H1 (cell line): Measurements from ENCODE around the gene STXBP2. TPM values are rescaled to one million over a fixed set of nuclear protein-coding genes. Genes with fewer than 3 reads are reported as not detected.

Experiments used
- CTCF ChIA-PET: fragments of 300-600 bp; sonication (Branson Sonifier 250); formaldehyde crosslinking; loops from one replicate; lab custom pipeline; 2021; ENCODE audit not compliant: partially characterized antibody; lab: Charles Lee
- POLR2A ChIA-PET: fragments of 300-600 bp; sonication (Branson Sonifier 250); formaldehyde crosslinking; loops from one replicate; lab custom pipeline; 2021; ENCODE audit warnings: inconsistent platforms; ENCODE audit not compliant: partially characterized antibody; lab: Charles Lee
- DNase-seq, 2 experiments: peaks; one replicate each; pipeline versions ENCODE4 v3.0.0 to v3.0.0-alpha.2; 2010 to 2022; ENCODE audit warnings: low spot score in 2 of 2, low read depth in 1 of 2, mixed read lengths in 1 of 2
- FAIRE-seq: peaks from 2 replicates; lab custom pipeline; 2011; peaks lifted over from hg19 to GRCh38; lab: Jason Lieb, UNC
- H2AFZ ChIP-seq: 2 replicates; pipeline ENCODE4 v1.8.1; 2012; ENCODE audit warnings: low read length, inconsistent platforms
- H2AK5ac ChIP-seq: 2 replicates; pipeline ENCODE4 v1.6.1; 2013; ENCODE audit warnings: low read depth, low read length
- H2BK120ac ChIP-seq: replicated peaks from 2 replicates; pipeline ENCODE3; 2013; ENCODE audit warnings: low read depth, low read length, inconsistent platforms
- H2BK12ac ChIP-seq: 2 replicates; pipeline ENCODE4 v1.6.1; 2013; ENCODE audit warnings: low read depth, low read length
- H2BK15ac ChIP-seq: 2 replicates; pipeline ENCODE4 v1.6.1; 2013; ENCODE audit warnings: low read length
- H2BK20ac ChIP-seq: 2 replicates; pipeline ENCODE4 v1.6.1; 2013; ENCODE audit warnings: low read length
- H2BK5ac ChIP-seq: 2 replicates; pipeline ENCODE4 v1.6.1; 2013; ENCODE audit warnings: low read depth, low read length
- H3K14ac ChIP-seq: 2 replicates; pipeline ENCODE4 v1.6.1; 2013; ENCODE audit warnings: inconsistent platforms; ENCODE audit not compliant: insufficient read length
- H3K18ac ChIP-seq: 2 replicates; pipeline ENCODE4 v1.6.1; 2013; ENCODE audit warnings: low read length; ENCODE audit errors: extremely low read depth
- H3K23ac ChIP-seq: 2 replicates; pipeline ENCODE4 v1.6.1; 2013; ENCODE audit warnings: inconsistent platforms; ENCODE audit not compliant: insufficient read length
- H3K23me2 ChIP-seq: 2 replicates; pipeline ENCODE4 v1.6.1; 2013; ENCODE audit warnings: low read depth, low read length
- H3K27ac ChIP-seq: 2 replicates; pipeline ENCODE4 v1.6.1; 2011; ENCODE audit warnings: low read depth, low read length, inconsistent platforms
- H3K27me3 ChIP-seq, 4 experiments: replicated peaks in 1 of 4; 1 replicate in 1 of 4; 2 replicates in 3 of 4; pipeline versions ENCODE4 v1.6.1 to v1.8.1; 2011 to 2013; ENCODE audit warnings: low read length in 3 of 4, mild to moderate bottlenecking in 3 of 4, inconsistent platforms in 2 of 4, mixed read lengths in 2 of 4, moderate library complexity in 1 of 4; ENCODE audit not compliant: control insufficient read depth in 3 of 4, insufficient read depth in 3 of 4; ENCODE audit errors: extremely low read depth in 1 of 4
- H3K36me3 ChIP-seq, 4 experiments: 2 replicates each; pipeline versions ENCODE4 v1.6.1 to v1.8.1; 2011 to 2013; ENCODE audit warnings: mild to moderate bottlenecking in 4 of 4, low read length in 3 of 4, moderate library complexity in 2 of 4, control low read depth in 1 of 4, inconsistent platforms in 1 of 4; ENCODE audit not compliant: insufficient read depth in 4 of 4, control insufficient read depth in 2 of 4
- H3K4ac ChIP-seq: replicated peaks from 2 replicates; pipeline ENCODE3; 2013; ENCODE audit warnings: low read length, low read depth, mixed read lengths, inconsistent platforms; ENCODE audit not compliant: insufficient read length
- H3K4me1 ChIP-seq, 4 experiments: replicated peaks in 1 of 4; 1 replicate in 1 of 4; 2 replicates in 3 of 4; pipeline versions ENCODE4 v1.6.1 to v1.8.1; 2011 to 2013; ENCODE audit warnings: low read length in 3 of 4, inconsistent platforms in 2 of 4, mixed read lengths in 1 of 4; ENCODE audit not compliant: insufficient read depth in 4 of 4, control insufficient read depth in 3 of 4
- H3K4me2 ChIP-seq, 2 experiments: 2 replicates each; pipeline versions ENCODE4 v1.6.1 to v1.8.1; 2011 to 2013; ENCODE audit warnings: low read depth in 2 of 2, low read length in 2 of 2, control low read depth in 1 of 2, inconsistent platforms in 1 of 2, mild to moderate bottlenecking in 1 of 2; ENCODE audit not compliant: insufficient read depth in 1 of 2
- H3K4me3 ChIP-seq, 4 experiments: fragments of 200-600, 300-600 bp in 1 of 4; sonication (generic), shearing (Covaris generic), sonication (Bioruptor Twin) in 1 of 4; 2 replicates each; pipeline versions ENCODE4 v1.5.1 to v1.8.1; 2011 to 2016; ENCODE audit warnings: low read length in 4 of 4, low read depth in 3 of 4, control low read depth in 2 of 4, inconsistent platforms in 2 of 4, mild to moderate bottlenecking in 2 of 4, mixed read lengths in 1 of 4, moderate library complexity in 1 of 4; ENCODE audit not compliant: insufficient read depth in 2 of 4; ENCODE audit errors: extremely low read depth in 1 of 4
- H3K56ac ChIP-seq: replicated peaks from 2 replicates; pipeline ENCODE3; 2013; ENCODE audit warnings: low read depth, mild to moderate bottlenecking, mixed read lengths, low read length, inconsistent platforms; ENCODE audit not compliant: insufficient read length
- H3K79me1 ChIP-seq: 2 replicates; pipeline ENCODE4 v1.6.1; 2013; ENCODE audit warnings: low read depth, low read length, control low read depth
- H3K79me2 ChIP-seq, 2 experiments: 2 replicates each; pipeline versions ENCODE4 v1.6.1 to v1.8.1; 2012 to 2013; ENCODE audit warnings: low read length in 2 of 2, mild to moderate bottlenecking in 2 of 2, inconsistent platforms in 1 of 2; ENCODE audit not compliant: insufficient read depth in 2 of 2, control insufficient read depth in 1 of 2
- H3K9ac ChIP-seq, 4 experiments: replicated peaks in 1 of 4; 1 replicate in 1 of 4; 2 replicates in 3 of 4; pipeline versions ENCODE4 v1.6.1 to v1.8.1; 2011 to 2013; ENCODE audit warnings: low read depth in 3 of 4, low read length in 3 of 4, control low read depth in 2 of 4, mild to moderate bottlenecking in 2 of 4, moderate library complexity in 2 of 4, inconsistent platforms in 1 of 4; ENCODE audit errors: extremely low read depth in 1 of 4
- H3K9me3 ChIP-seq, 2 experiments: 2 replicates each; pipeline versions ENCODE4 v1.6.1 to v1.8.1; 2012 to 2013; ENCODE audit warnings: mild to moderate bottlenecking in 2 of 2, moderate library complexity in 2 of 2, control low read depth in 1 of 2, inconsistent platforms in 1 of 2, low read depth in 1 of 2, low read length in 1 of 2, mixed read lengths in 1 of 2; ENCODE audit not compliant: insufficient read depth in 2 of 2
- H4K20me1 ChIP-seq, 2 experiments: replicated peaks in 1 of 2; 2 replicates each; pipeline versions ENCODE3 to v1.8.1; 2011 to 2013; ENCODE audit warnings: inconsistent platforms in 2 of 2, low read length in 2 of 2, mild to moderate bottlenecking in 1 of 2; ENCODE audit not compliant: insufficient read depth in 2 of 2, control insufficient read depth in 1 of 2
- H4K5ac ChIP-seq: 2 replicates; pipeline ENCODE4 v1.6.1; 2013; ENCODE audit warnings: low read length, low read depth, mixed read lengths, inconsistent platforms; ENCODE audit not compliant: insufficient read length
- H4K8ac ChIP-seq: 2 replicates; pipeline ENCODE4 v1.8.0; 2013; ENCODE audit warnings: mild to moderate bottlenecking, moderate library complexity, low read length, inconsistent platforms; ENCODE audit not compliant: insufficient read depth; ENCODE audit errors: extremely low read depth
- H4K91ac ChIP-seq: replicated peaks from 2 replicates; pipeline ENCODE3; 2013; ENCODE audit warnings: low read length, mixed read lengths, inconsistent platforms; ENCODE audit not compliant: insufficient read length
- BACH1 ChIP-seq: IDR thresholded peaks from 2 replicates; pipeline ENCODE4 v1.6.1; 2012; ENCODE audit warnings: low read length, improper control_type of control experiment
- EGR1 ChIP-seq: IDR thresholded peaks from 2 replicates; pipeline ENCODE4 v1.6.1; 2011; ENCODE audit warnings: low read depth, low read length, borderline replicate concordance
- EP300 ChIP-seq, 2 experiments: IDR thresholded peaks; 1 replicate in 1 of 2; 2 replicates in 1 of 2; pipeline ENCODE4 v1.6.1; 2011 to 2012; ENCODE audit warnings: low read depth in 2 of 2, low read length in 2 of 2, mild to moderate bottlenecking in 2 of 2, borderline replicate concordance in 1 of 2, inconsistent platforms in 1 of 2, moderate library complexity in 1 of 2
- JUND ChIP-seq: IDR thresholded peaks from 2 replicates; pipeline ENCODE4 v1.6.1; 2011; ENCODE audit warnings: mild to moderate bottlenecking, improper control_type of control experiment, low read length
- KDM5A ChIP-seq: fragments of 200-600 bp; IDR thresholded peaks from 2 replicates; pipeline ENCODE4 v1.7.1; 2012; ENCODE audit warnings: mild to moderate bottlenecking, low read length, inconsistent platforms, mixed read lengths
- PHF8 ChIP-seq: fragments of 200-600 bp; sonication (generic); conservative IDR thresholded peaks from 2 replicates; pipeline ENCODE4 v1.7.1; 2012; ENCODE audit warnings: low read depth, mild to moderate bottlenecking, inconsistent platforms, low read length, moderate library complexity
- POLR2A ChIP-seq, 2 experiments: IDR thresholded peaks; 1 replicate in 1 of 2; 2 replicates in 1 of 2; pipeline ENCODE4 v1.6.1; 2011; ENCODE audit warnings: low read depth in 2 of 2, low read length in 2 of 2, mild to moderate bottlenecking in 2 of 2; ENCODE audit errors: control extremely low read depth in 1 of 2
- SIN3A ChIP-seq, 2 experiments: IDR thresholded peaks in 1 of 2; conservative IDR thresholded peaks in 1 of 2; 2 replicates each; pipeline ENCODE4 v1.6.1; 2011 to 2012; ENCODE audit warnings: low read length in 2 of 2, improper control_type of control experiment in 1 of 2, low read depth in 1 of 2, mild to moderate bottlenecking in 1 of 2
- USF2 ChIP-seq: IDR thresholded peaks from 2 replicates; pipeline ENCODE4 v1.6.1; 2011; ENCODE audit warnings: low read length, improper control_type of control experiment
- WGBS, 2 experiments: shearing (Covaris generic) in 1 of 2; methylation state at CpG; one replicate each; pipeline versions ENCODE4 v1.1.6 to v1.1.7; 2013 to 2015; ENCODE audit warnings: low lambda C conversion rate in 2 of 2, mixed read lengths in 2 of 2, inconsistent platforms in 1 of 2, low coverage in 1 of 2, missing lambda C conversion rate in 1 of 2; ENCODE audit not compliant: insufficient replicate concordance in 2 of 2, insufficient coverage in 1 of 2, insufficient read length in 1 of 2; ENCODE audit errors: extremely low coverage in 1 of 2, missing lambda C conversion rate in 1 of 2; 5-methylcytosine and 5-hydroxymethylcytosine counted together
- polyA plus RNA-seq, 7 experiments: library from polyadenylated mRNA; depleted of rRNA in 3 of 7; stranded (reverse) in 5 of 7; unstranded in 2 of 7; fragments of >200 nt in 5 of 7; fragments of 200-250 nt in 2 of 7; gene quantifications; 1 replicate in 5 of 7; 2 replicates in 1 of 7; 4 replicates in 1 of 7; pipeline versions ENCODE4 v1.2.1 to v1.2.3, GENCODE V29; 2011 to 2013; ENCODE audit warnings: missing spikeins in 2 of 7, mixed read lengths in 2 of 7
- total RNA-seq: library from RNA; stranded (reverse); fragmentation: NEBNext Ultra II Directional; extraction: Animal tissue kit (Norgen Biotek cat#: 25700); gene quantifications from 2 replicates; pipeline ENCODE4 v1.2.1, GENCODE V29; 2021
- TF ChIP-seq, protein P1 (sequence below): IDR thresholded peaks from 2 replicates; pipeline ENCODE4 v1.6.1; 2011; ENCODE audit warnings: low read depth, mild to moderate bottlenecking, low read length; ENCODE audit not compliant: insufficient read depth

STXBP2 gene
- total and polyA plus RNA-seq, 2 of the 8 experiments (the other 6 are each of a cell fraction or from before 2014, with no cell fraction given) = 52.9 to 53.8 TPM

GRCh38 chr19:7610491-7611240 is 26.2 kb upstream of the STXBP2 start:
- peaks cover 2 to 39% (median 14%) of the 10 kb centered on the region in 4 experiments; a peak in 6 of 8 replicates for H3K36me3 ChIP-seq
- POLR2A ChIA-PET = interaction anchor here (0.9 to 6.2 kb wide), 4 partner anchors 9 to 18 kb away, joined by 3 to 29 read pairs (median 4); partner anchors contain the start of gene CAMSAP3
- TF ChIP-seq EGR1 = no peak
- no peak for TF ChIP-seq SIN3A (conservative IDR thresholded peaks at IDR 0.05 in 1 of 2, IDR thresholded peaks at IDR 0.05 in 1 of 2; ENCODE audit: low read depth in 1 of 2, low read length in 2 of 2)
- no peak for TF ChIP-seq JUND
- TF ChIP-seq KDM5A = no peak
- TF ChIP-seq USF2 = no peak
- no peak for TF ChIP-seq BACH1
- no peak for TF ChIP-seq POLR2A (IDR thresholded peaks at IDR 0.05; ENCODE audit: control extremely low read depth in 1 of 2, low read depth in 2 of 2, low read length in 2 of 2)
- TF ChIP-seq, protein P1, sequence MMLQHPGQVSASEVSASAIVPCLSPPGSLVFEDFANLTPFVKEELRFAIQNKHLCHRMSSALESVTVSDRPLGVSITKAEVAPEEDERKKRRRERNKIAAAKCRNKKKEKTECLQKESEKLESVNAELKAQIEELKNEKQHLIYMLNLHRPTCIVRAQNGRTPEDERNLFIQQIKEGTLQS = no peak
- TF ChIP-seq PHF8 = no peak
- TF ChIP-seq EP300 (IDR thresholded peaks at IDR 0.05; ENCODE audit: borderline replicate concordance in 1 of 2, low read depth in 2 of 2, low read length in 2 of 2) = no peak

More at GRCh38 chr19:7610491-7611240, 26.2 kb upstream of the STXBP2 start:
- H3K4me3 ChIP-seq = no peak overlapping the region
- no peak overlapping the region for H2BK20ac ChIP-seq
- no peak overlapping the region for H3K18ac ChIP-seq
- no peak overlapping the region for H2AFZ ChIP-seq
- no peak overlapping the region for H2BK5ac ChIP-seq
- no peak overlapping the region for H4K5ac ChIP-seq
- no peak overlapping the region for H4K8ac ChIP-seq
- no peak overlapping the region for H4K91ac ChIP-seq
- no peak overlapping the region for H2BK12ac ChIP-seq
- CTCF ChIA-PET = interaction anchor here (1.5 kb wide), 1 partner anchor 10 kb away, joined by 3 read pairs; no protein-coding TSS in a partner anchor
- H3K56ac ChIP-seq = no peak overlapping the region
- no peak for FAIRE-seq
- H3K23me2 ChIP-seq = no peaks in the 10 kb centered on the region
- H3K9ac ChIP-seq = no peak overlapping the region
- DNase-seq = no peak
- peaks cover 0 to 14% of the 10 kb centered on the region in 2 experiments for H4K20me1 ChIP-seq
- no peak overlapping the region for H3K4me2 ChIP-seq
- no peak overlapping the region for H3K27ac ChIP-seq
- H2BK120ac ChIP-seq = no peak overlapping the region
- WGBS, 2 experiments = 93% methylated on average over 21 of the region's 31 CpGs; no CpG with 5 or more reads in 1 of the 2 experiments
- no peak overlapping the region for H3K4ac ChIP-seq
- H3K4me1 ChIP-seq = no peaks in the 10 kb centered on the region
- no peak overlapping the region for H2BK15ac ChIP-seq
- no peaks in the 10 kb centered on the region for H3K79me2 ChIP-seq
- no peak overlapping the region for H3K23ac ChIP-seq
- H2AK5ac ChIP-seq = no peak overlapping the region
- no peak overlapping the region for H3K14ac ChIP-seq
- no peaks in the 10 kb centered on the region; the same call in 1 of the 2 replicates for H3K79me1 ChIP-seq
- H3K27me3 ChIP-seq = no peaks in the 10 kb centered on the region
- H3K9me3 ChIP-seq = no peaks in the 10 kb centered on the region
